ENCODE data around the gene RBMS2. TPM values are rescaled to one million over a fixed set of nuclear protein-coding genes. Genes with fewer than 3 reads are reported as not detected.

The RBMS2 gene
- total RNA-seq, 1 donor from 2014 or later = 37.2 TPM

GRCh38 chr12:56589783-56590182, 68.2 kb downstream of the RBMS2 start:
- DNase-seq (ENCODE audit: low read depth) = no peak
- TF ChIP-seq CTCF (IDR thresholded peaks at IDR 0.05; ENCODE audit: insufficient read depth, low read length, poor library complexity, severe bottlenecking) = no peak
- Histone ChIP-seq H3K4me3 (ENCODE audit: low read depth, low read length) (no peak overlapping the region), H3K27me3 (ENCODE audit: control insufficient read depth, insufficient read depth, low read length) (no peaks in the 10 kb centered on the region), H3K36me3 (ENCODE audit: control insufficient read depth, insufficient read depth, low read length) (peaks cover 7% of the 10 kb centered on the region)

GRCh38 chr12:56590237-56590830, 68.7 kb downstream of the RBMS2 start:
- TF ChIP-seq CTCF (IDR thresholded peaks at IDR 0.05; ENCODE audit: insufficient read depth, low read length, poor library complexity, severe bottlenecking) = peak; percentile 48
- no peak for DNase-seq (ENCODE audit: low read depth)
- Histone ChIP-seq H3K27me3 (ENCODE audit: control insufficient read depth, insufficient read depth, low read length) (no peaks in the 10 kb centered on the region), H3K36me3 (ENCODE audit: control insufficient read depth, insufficient read depth, low read length) (peaks cover 7% of the 10 kb centered on the region), H3K4me3 (ENCODE audit: low read depth, low read length) (no peak overlapping the region)

GRCh38 chr12:56591126-56591525, 69.5 kb downstream of the RBMS2 start:
- no peak for TF ChIP-seq CTCF (IDR thresholded peaks at IDR 0.05; ENCODE audit: insufficient read depth, low read length, poor library complexity, severe bottlenecking)

GRCh38 chr12:56591961-56592360, 70.3 kb downstream of the RBMS2 start:
- DNase-seq (ENCODE audit: low read depth) = no peak
- Histone ChIP-seq H3K4me3 (ENCODE audit: low read depth, low read length) (no peak overlapping the region), H3K27me3 (ENCODE audit: control insufficient read depth, insufficient read depth, low read length) (no peaks in the 10 kb centered on the region), H3K36me3 (ENCODE audit: control insufficient read depth, insufficient read depth, low read length) (peaks cover 6% of the 10 kb centered on the region)
- no peak for TF ChIP-seq CTCF (IDR thresholded peaks at IDR 0.05; ENCODE audit: insufficient read depth, low read length, poor library complexity, severe bottlenecking)

More at GRCh38 chr12:56591126-56591525, 69.5 kb downstream of the RBMS2 start:
- no peak for DNase-seq (ENCODE audit: low read depth)
- Histone ChIP-seq H3K36me3 (ENCODE audit: control insufficient read depth, insufficient read depth, low read length) (peaks cover 6% of the 10 kb centered on the region), H3K27me3 (ENCODE audit: control insufficient read depth, insufficient read depth, low read length) (no peaks in the 10 kb centered on the region), H3K4me3 (ENCODE audit: low read depth, low read length) (no peak overlapping the region)

GRCh38 chr12:56593909-56594621, 72.4 kb downstream of the RBMS2 start:
- H3K4me3 ChIP-seq (ENCODE audit: low read depth, low read length) = no peak overlapping the region
- peak; percentile 61 for DNase-seq (ENCODE audit: low read depth)
- TF ChIP-seq CTCF (IDR thresholded peaks at IDR 0.05; ENCODE audit: insufficient read depth, low read length, poor library complexity, severe bottlenecking) = peak; percentile 88
- H3K36me3 ChIP-seq (ENCODE audit: control insufficient read depth, insufficient read depth, low read length) = no peaks in the 10 kb centered on the region
- no peaks in the 10 kb centered on the region for H3K27me3 ChIP-seq (ENCODE audit: control insufficient read depth, insufficient read depth, low read length)

Data from kidney epithelial cell (primary cell).